ENCODE measurements around the gene DEXI. TPM values are rescaled to one million over a fixed set of nuclear protein-coding genes. Genes with fewer than 3 reads are reported as not detected.

Gene DEXI
- total and polyA plus RNA-seq, 2 of the 13 experiments (the other 11 are each of a cell fraction or from before 2014, with no cell fraction given), result 51.5 to 70.4 TPM

DNA sequence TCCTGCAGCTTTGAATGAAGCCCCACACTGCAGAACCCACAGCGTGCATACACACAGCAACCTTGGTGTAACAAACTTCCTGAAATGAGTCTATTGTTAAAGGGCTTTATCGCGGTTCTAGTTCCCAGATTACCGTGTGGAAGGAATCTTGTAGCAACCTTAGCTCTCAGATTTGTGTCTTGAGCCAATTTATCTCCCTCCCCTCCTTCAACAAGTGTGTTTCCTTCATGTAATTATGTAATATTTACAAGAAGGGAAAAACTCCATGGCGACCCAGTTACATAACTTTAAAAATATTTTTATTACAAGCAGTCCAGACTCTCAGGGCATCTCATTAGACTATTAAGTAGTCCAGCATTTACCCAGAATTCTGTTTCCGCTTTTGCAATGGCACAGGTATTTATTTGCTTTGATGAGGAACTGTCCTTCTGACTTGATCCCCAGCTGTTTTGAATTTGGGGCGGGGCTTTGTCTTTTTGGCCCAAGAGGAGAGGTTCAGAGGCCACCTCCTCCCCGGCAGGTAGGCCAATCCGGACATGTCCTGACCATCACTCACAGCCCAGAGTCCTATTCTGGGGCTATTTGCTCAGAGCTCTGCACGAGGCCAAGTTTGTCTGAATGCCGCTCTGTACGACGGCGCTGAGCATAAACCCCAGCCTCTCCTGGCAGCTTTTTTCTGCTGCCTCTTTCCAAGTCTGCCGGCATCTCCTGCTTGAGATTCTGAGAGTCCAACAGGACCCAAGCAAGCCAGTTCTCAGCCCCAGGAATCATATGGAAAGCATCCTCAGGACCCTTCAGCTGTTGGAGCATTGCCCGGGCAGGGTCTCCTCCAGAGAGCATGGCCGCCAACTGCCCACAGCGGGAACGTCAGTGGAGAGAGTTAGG is 37.7 kb upstream of the DEXI start (continued):
- TF ChIP-seq, protein P1, sequence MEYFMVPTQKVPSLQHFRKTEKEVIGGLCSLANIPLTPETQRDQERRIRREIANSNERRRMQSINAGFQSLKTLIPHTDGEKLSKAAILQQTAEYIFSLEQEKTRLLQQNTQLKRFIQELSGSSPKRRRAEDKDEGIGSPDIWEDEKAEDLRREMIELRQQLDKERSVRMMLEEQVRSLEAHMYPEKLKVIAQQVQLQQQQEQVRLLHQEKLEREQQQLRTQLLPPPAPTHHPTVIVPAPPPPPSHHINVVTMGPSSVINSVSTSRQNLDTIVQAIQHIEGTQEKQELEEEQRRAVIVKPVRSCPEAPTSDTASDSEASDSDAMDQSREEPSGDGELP (IDR thresholded peaks at IDR 0.05; ENCODE audit: borderline replicate concordance, low read depth), result peak; percentile 19; the same call in 1 of the 2 replicates
- TF ChIP-seq CAMTA2 (CRISPR knock-in tag; IDR thresholded peaks at IDR 0.05; ENCODE audit: borderline replicate concordance) (no peak), ZSCAN9 (CRISPR knock-in tag; IDR thresholded peaks at IDR 0.05; ENCODE audit: borderline replicate concordance) (no peak), ZNF234 (CRISPR knock-in tag; conservative IDR thresholded peaks at IDR 0.05) (no peak), SIN3A (IDR thresholded peaks at IDR 0.05; ENCODE audit: borderline replicate concordance, low read depth, low read length) (no peak), ZNF703 (CRISPR knock-in tag; IDR thresholded peaks at IDR 0.05; ENCODE audit: borderline replicate concordance) (no peak), ZNF713 (CRISPR knock-in tag; IDR thresholded peaks at IDR 0.05) (0 out of 2 replicates have a peak, but pooled peaks have one; percentile 44), ISX (CRISPR knock-in tag; conservative IDR thresholded peaks at IDR 0.05) (no peak), ZNF879 (CRISPR knock-in tag; IDR thresholded peaks at IDR 0.05) (no peak), ZNF468 (CRISPR knock-in tag; IDR thresholded peaks at IDR 0.05) (no peak), SALL1 (CRISPR knock-in tag; IDR thresholded peaks at IDR 0.05) (no peak), SRF (IDR thresholded peaks at IDR 0.05; ENCODE audit: low read depth, low read length) (0 out of 2 replicates have a peak, but pooled peaks have one; percentile 46)
- TF ChIP-seq, protein P2, sequence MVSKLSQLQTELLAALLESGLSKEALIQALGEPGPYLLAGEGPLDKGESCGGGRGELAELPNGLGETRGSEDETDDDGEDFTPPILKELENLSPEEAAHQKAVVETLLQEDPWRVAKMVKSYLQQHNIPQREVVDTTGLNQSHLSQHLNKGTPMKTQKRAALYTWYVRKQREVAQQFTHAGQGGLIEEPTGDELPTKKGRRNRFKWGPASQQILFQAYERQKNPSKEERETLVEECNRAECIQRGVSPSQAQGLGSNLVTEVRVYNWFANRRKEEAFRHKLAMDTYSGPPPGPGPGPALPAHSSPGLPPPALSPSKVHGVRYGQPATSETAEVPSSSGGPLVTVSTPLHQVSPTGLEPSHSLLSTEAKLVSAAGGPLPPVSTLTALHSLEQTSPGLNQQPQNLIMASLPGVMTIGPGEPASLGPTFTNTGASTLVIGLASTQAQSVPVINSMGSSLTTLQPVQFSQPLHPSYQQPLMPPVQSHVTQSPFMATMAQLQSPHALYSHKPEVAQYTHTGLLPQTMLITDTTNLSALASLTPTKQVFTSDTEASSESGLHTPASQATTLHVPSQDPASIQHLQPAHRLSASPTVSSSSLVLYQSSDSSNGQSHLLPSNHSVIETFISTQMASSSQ (IDR thresholded peaks at IDR 0.05; ENCODE audit: low read depth), result no peak
- TF ChIP-seq, protein P2 (CRISPR knock-in tag; IDR thresholded peaks at IDR 0.05; ENCODE audit: borderline replicate concordance), result no peak
